ENCODE data around the gene SIGLEC8.

The SIGLEC8 gene

DNA sequence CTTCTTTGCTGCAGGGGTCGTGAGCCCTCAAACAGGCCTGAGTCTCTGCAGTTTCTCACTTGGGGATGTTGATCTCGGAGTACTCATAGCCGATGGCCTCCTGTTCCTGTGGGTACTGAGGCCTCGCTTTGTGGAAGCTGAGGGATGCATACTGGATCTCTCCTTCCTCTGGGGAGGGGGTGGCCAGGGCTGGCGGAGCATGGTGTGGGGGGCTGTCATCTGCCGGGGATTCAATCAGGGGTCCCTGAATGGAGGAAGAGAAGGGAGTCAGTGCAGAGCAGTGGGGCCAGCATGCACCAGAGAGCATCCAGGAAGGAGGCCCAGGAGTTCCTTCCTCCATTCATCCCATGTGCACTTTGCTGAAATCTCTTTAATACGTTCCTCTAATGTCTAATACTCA, 33.3 kb upstream of the SIGLEC8 start:
- Histone ChIP-seq H3K27me3 (ENCODE audit: control insufficient read depth, low read length) (no peaks in the 10 kb centered on the region), H3K36me3 (ENCODE audit: control insufficient read depth, low read length) (no peaks in the 10 kb centered on the region), H3K27ac (ENCODE audit: low read depth, low read length) (no peak overlapping the region), H3K9me3 (ENCODE audit: control insufficient read depth, insufficient read depth, low read length) (no peaks in the 10 kb centered on the region), H3K4me1 (ENCODE audit: control insufficient read depth, low read length) (no peaks in the 10 kb centered on the region), H3K9me2 (replicated peaks; ENCODE audit: control insufficient read depth, low read length) (no peaks in the 10 kb centered on the region), H3F3A (ENCODE audit: control insufficient read depth, insufficient read depth) (no peaks in the 10 kb centered on the region), H3K79me2 (ENCODE audit: control insufficient read depth, low read length) (no peaks in the 10 kb centered on the region), H3K4me2 (ENCODE audit: low read length) (no peak overlapping the region), H3K4me3 (ENCODE audit: low read length) (no peak overlapping the region), H4K20me1 (ENCODE audit: control insufficient read depth, insufficient read depth, low read depth, low read length) (no peaks in the 10 kb centered on the region)
- TF ChIP-seq EZH2phosphoT487 (IDR thresholded peaks at IDR 0.05; ENCODE audit: borderline replicate concordance, low read length): no peak
- TF ChIP-seq, protein P1, sequence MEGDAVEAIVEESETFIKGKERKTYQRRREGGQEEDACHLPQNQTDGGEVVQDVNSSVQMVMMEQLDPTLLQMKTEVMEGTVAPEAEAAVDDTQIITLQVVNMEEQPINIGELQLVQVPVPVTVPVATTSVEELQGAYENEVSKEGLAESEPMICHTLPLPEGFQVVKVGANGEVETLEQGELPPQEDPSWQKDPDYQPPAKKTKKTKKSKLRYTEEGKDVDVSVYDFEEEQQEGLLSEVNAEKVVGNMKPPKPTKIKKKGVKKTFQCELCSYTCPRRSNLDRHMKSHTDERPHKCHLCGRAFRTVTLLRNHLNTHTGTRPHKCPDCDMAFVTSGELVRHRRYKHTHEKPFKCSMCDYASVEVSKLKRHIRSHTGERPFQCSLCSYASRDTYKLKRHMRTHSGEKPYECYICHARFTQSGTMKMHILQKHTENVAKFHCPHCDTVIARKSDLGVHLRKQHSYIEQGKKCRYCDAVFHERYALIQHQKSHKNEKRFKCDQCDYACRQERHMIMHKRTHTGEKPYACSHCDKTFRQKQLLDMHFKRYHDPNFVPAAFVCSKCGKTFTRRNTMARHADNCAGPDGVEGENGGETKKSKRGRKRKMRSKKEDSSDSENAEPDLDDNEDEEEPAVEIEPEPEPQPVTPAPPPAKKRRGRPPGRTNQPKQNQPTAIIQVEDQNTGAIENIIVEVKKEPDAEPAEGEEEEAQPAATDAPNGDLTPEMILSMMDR (IDR thresholded peaks at IDR 0.05; ENCODE audit: low read depth, low read length, poor library complexity, severe bottlenecking): no peak

DNA sequence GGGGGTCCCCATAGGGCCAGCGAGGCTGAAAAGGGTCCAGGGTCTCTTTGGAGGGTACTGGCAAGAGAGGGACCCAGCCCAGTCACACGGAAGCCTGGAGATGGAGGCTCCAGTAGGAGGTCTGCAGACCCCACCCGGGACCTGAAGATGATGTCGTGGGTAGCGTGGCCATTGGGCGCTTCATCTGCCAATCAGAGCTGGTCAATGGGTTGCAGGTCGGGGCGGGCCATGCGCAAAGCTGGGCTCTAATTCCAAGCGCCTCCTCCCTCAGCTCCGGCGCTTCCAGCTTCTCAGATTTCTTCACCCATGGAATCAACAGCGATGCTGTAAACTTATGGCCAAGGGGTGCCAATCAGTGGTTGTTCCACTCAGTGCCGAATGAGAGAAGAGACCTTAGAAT, 32.4 kb upstream of the SIGLEC8 start:
- Histone ChIP-seq H3K27me3 (ENCODE audit: control insufficient read depth, low read length) (no peaks in the 10 kb centered on the region), H3F3A (ENCODE audit: control insufficient read depth, insufficient read depth) (no peaks in the 10 kb centered on the region), H4K20me1 (ENCODE audit: control insufficient read depth, insufficient read depth, low read depth, low read length) (no peaks in the 10 kb centered on the region), H3K27ac (ENCODE audit: low read depth, low read length) (no peak overlapping the region), H3K4me1 (ENCODE audit: control insufficient read depth, low read length) (no peaks in the 10 kb centered on the region), H3K36me3 (ENCODE audit: control insufficient read depth, low read length) (no peaks in the 10 kb centered on the region), H3K4me2 (ENCODE audit: low read length) (no peak overlapping the region), H3K9me2 (replicated peaks; ENCODE audit: control insufficient read depth, low read length) (no peaks in the 10 kb centered on the region), H3K79me2 (ENCODE audit: control insufficient read depth, low read length) (no peaks in the 10 kb centered on the region), H3K9me3 (ENCODE audit: control insufficient read depth, insufficient read depth, low read length) (no peaks in the 10 kb centered on the region), H3K4me3 (ENCODE audit: low read length) (no peak overlapping the region)
- TF ChIP-seq EZH2phosphoT487 (IDR thresholded peaks at IDR 0.05; ENCODE audit: borderline replicate concordance, low read length): no peak
- TF ChIP-seq, protein P1 (IDR thresholded peaks at IDR 0.05; ENCODE audit: low read depth, low read length, poor library complexity, severe bottlenecking): no peak

DNA sequence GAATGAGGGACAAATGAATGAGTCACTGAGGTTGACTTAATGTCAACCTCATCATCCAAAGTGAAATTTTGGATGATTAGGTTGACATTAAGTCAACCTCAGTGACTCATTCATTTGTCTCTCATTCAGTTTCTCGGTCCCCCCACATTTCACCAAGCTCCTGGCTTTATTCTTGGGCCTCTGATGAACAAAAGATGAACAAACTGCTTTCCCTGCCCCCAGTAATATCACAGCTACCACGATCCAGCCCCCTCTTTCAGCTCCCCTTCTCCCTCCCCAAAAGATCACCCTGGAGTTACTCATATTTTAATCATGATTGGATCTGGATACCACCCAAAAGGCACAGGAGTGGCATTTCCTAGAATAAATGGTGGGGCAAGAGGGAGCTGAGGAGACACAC, 30.9 kb upstream of the SIGLEC8 start:
- H3K4me3 ChIP-seq (ENCODE audit: low read length): no peak overlapping the region
- no peak for TF ChIP-seq EZH2phosphoT487 (IDR thresholded peaks at IDR 0.05; ENCODE audit: borderline replicate concordance, low read length)
- TF ChIP-seq, protein P1 (IDR thresholded peaks at IDR 0.05; ENCODE audit: low read depth, low read length, poor library complexity, severe bottlenecking): no peak
- no peak overlapping the region for H3K4me2 ChIP-seq (ENCODE audit: low read length)
- H3K36me3 ChIP-seq (ENCODE audit: control insufficient read depth, low read length): no peaks in the 10 kb centered on the region
- no peaks in the 10 kb centered on the region for H3K9me2 ChIP-seq (replicated peaks; ENCODE audit: control insufficient read depth, low read length)
- no peaks in the 10 kb centered on the region for H3K27me3 ChIP-seq (ENCODE audit: control insufficient read depth, low read length)
- no peak overlapping the region for H3K27ac ChIP-seq (ENCODE audit: low read depth, low read length)
- H3K4me1 ChIP-seq (ENCODE audit: control insufficient read depth, low read length): no peaks in the 10 kb centered on the region
- no peaks in the 10 kb centered on the region for H3F3A ChIP-seq (ENCODE audit: control insufficient read depth, insufficient read depth)
- no peaks in the 10 kb centered on the region for H3K79me2 ChIP-seq (ENCODE audit: control insufficient read depth, low read length)
- no peaks in the 10 kb centered on the region for H4K20me1 ChIP-seq (ENCODE audit: control insufficient read depth, insufficient read depth, low read depth, low read length)
- no peaks in the 10 kb centered on the region for H3K9me3 ChIP-seq (ENCODE audit: control insufficient read depth, insufficient read depth, low read length)

DNA sequence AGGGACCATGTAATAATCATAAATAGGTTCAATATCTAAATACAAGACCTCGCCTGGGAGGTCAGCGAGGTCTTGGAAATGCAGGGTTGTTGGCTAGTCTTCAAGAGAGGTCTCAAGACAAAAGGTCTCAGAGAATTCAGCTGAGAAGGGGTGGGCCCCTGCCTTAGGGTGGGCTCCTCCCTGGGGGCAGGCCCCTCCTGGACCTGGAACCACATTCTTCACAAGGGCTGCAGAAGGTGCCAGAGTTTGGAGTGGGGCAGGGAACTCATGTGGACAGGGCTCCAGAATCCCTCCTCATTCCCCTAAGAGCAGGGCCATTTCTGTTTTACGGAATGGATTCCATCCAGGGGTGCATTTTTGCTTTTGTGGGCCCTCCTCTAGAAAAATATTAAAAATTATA, 30.2 kb upstream of the SIGLEC8 start:
- no peaks in the 10 kb centered on the region for H3K4me1 ChIP-seq (ENCODE audit: control insufficient read depth, low read length)
- no peaks in the 10 kb centered on the region for H3K9me3 ChIP-seq (ENCODE audit: control insufficient read depth, insufficient read depth, low read length)
- no peaks in the 10 kb centered on the region for H3K36me3 ChIP-seq (ENCODE audit: control insufficient read depth, low read length)
- H3K4me3 ChIP-seq (ENCODE audit: low read length): no peak overlapping the region
- no peak for TF ChIP-seq EZH2phosphoT487 (IDR thresholded peaks at IDR 0.05; ENCODE audit: borderline replicate concordance, low read length)
- TF ChIP-seq, protein P1 (IDR thresholded peaks at IDR 0.05; ENCODE audit: low read depth, low read length, poor library complexity, severe bottlenecking): no peak
- H3K4me2 ChIP-seq (ENCODE audit: low read length): no peak overlapping the region
- H4K20me1 ChIP-seq (ENCODE audit: control insufficient read depth, insufficient read depth, low read depth, low read length): no peaks in the 10 kb centered on the region
- H3K9me2 ChIP-seq (replicated peaks; ENCODE audit: control insufficient read depth, low read length): no peaks in the 10 kb centered on the region
- H3K79me2 ChIP-seq (ENCODE audit: control insufficient read depth, low read length): no peaks in the 10 kb centered on the region
- H3K27me3 ChIP-seq (ENCODE audit: control insufficient read depth, low read length): no peaks in the 10 kb centered on the region
- no peak overlapping the region for H3K27ac ChIP-seq (ENCODE audit: low read depth, low read length)
- no peaks in the 10 kb centered on the region for H3F3A ChIP-seq (ENCODE audit: control insufficient read depth, insufficient read depth)

Measured in DOHH2 (cell line).